GM12878 (cell line): ENCODE results near the gene SLC35A4. TPM values are rescaled to one million over a fixed set of nuclear protein-coding genes. Genes with fewer than 3 reads are reported as not detected.

Source experiments
- ATAC-seq: fragments of 200-7000 bp; cut with Tn5 transposase; 3 replicates; pipeline ENCODE4 v1.9.1; 2020; ENCODE audit warnings: mild to moderate bottlenecking, moderate library complexity
- BruUV-seq: library from RNA; stranded (reverse); fragments of 400-500 nt; replicated peaks from 2 replicates; lab custom pipeline; 2021; lab: Mats Ljungman, UMichigan
- CTCF ChIA-PET: fragments of 300-600 bp; sonication (Branson Sonifier 250); formaldehyde crosslinking; extraction: SDS; loops from one replicate; lab custom pipeline; 2021; ENCODE audit warnings: inconsistent platforms; lab: Yijun Ruan, JAX
- POLR2A ChIA-PET: fragments of 350-600 bp; formaldehyde crosslinking; extraction: SDS; loops from one replicate; lab custom pipeline; 2021; ENCODE audit warnings: inconsistent platforms; lab: Charles Lee
- RAD21 ChIA-PET: fragments of 300-600 bp; sonication (Branson Sonifier 250); formaldehyde crosslinking; loops from one replicate; lab custom pipeline; 2023; ENCODE audit warnings: antibody characterized with exemption; ENCODE audit not compliant: unreplicated experiment; lab: Charles Lee
- SMC1A ChIA-PET: fragments of 300-600 bp; sonication (Branson Sonifier 250); formaldehyde crosslinking; loops from one replicate; lab custom pipeline; 2023; ENCODE audit not compliant: unreplicated experiment, uncharacterized antibody; lab: Charles Lee
- DNase-seq: peaks from one replicate; pipeline ENCODE4 v3.0.0-alpha.2; 2011; ENCODE audit warnings: low read depth, low spot score
- FAIRE-seq: peaks from 3 replicates; lab custom pipeline; 2011; peaks lifted over from hg19 to GRCh38; lab: Jason Lieb, UNC
- H2AFZ ChIP-seq: 2 replicates; pipeline ENCODE4 v1.6.0; 2011; ENCODE audit warnings: low read depth, low read length, control low read depth; ENCODE audit not compliant: control insufficient read depth
- H3K27ac ChIP-seq: 2 replicates; pipeline ENCODE4 v1.5.1; 2011; ENCODE audit warnings: control low read depth; ENCODE audit not compliant: control insufficient read depth, insufficient read depth
- H3K27me3 ChIP-seq, 2 experiments: replicated peaks in 1 of 2; 2 replicates each; pipeline versions ENCODE4 v1.6.0 to v1.6.1; 2011; ENCODE audit warnings: low read length in 1 of 2; ENCODE audit not compliant: control insufficient read depth in 2 of 2, insufficient read depth in 2 of 2
- H3K36me3 ChIP-seq, 2 experiments: 2 replicates each; pipeline ENCODE4 v1.5.1; 2011; ENCODE audit warnings: low read length in 1 of 2; ENCODE audit not compliant: control insufficient read depth in 2 of 2, insufficient read depth in 2 of 2
- H3K4me1 ChIP-seq: 2 replicates; pipeline ENCODE4 v1.6.1; 2011; ENCODE audit warnings: mild to moderate bottlenecking, low read length, moderate library complexity, mixed read lengths; ENCODE audit not compliant: control insufficient read depth, insufficient read depth
- H3K4me2 ChIP-seq: 2 replicates; pipeline ENCODE4 v1.6.0; 2011; ENCODE audit warnings: control low read depth; ENCODE audit not compliant: control insufficient read depth, insufficient read depth
- H3K4me3 ChIP-seq: fragments of 200-600 bp; sonication (generic); 2 replicates; pipeline ENCODE4 v1.5.1; 2016
- H3K79me2 ChIP-seq: 2 replicates; pipeline ENCODE4 v1.6.0; 2011; ENCODE audit warnings: low read length; ENCODE audit not compliant: control insufficient read depth, insufficient read depth
- H3K9ac ChIP-seq: 2 replicates; pipeline ENCODE4 v1.8.0; 2011; ENCODE audit warnings: low read length, control low read depth, mixed read lengths; ENCODE audit not compliant: control insufficient read depth, insufficient read depth
- H3K9me3 ChIP-seq: replicated peaks from 3 replicates; pipeline ENCODE4 v1.5.1; 2011; ENCODE audit warnings: mild to moderate bottlenecking, low read length; ENCODE audit not compliant: control insufficient read depth, insufficient read depth
- H4K20me1 ChIP-seq: 2 replicates; pipeline ENCODE4 v1.6.0; 2011; ENCODE audit not compliant: control insufficient read depth, insufficient read depth
- ASH2L ChIP-seq: fragments of 300-600, 200-600 bp; sonication (generic); IDR thresholded peaks from 2 replicates; pipeline ENCODE4 v1.6.1; 2017; ENCODE audit warnings: low read depth, mild to moderate bottlenecking, borderline replicate concordance
- ATF7 ChIP-seq: fragments of 450-650 bp; IDR thresholded peaks from 2 replicates; pipeline ENCODE4 v1.6.1; 2016; ENCODE audit warnings: low read depth, mild to moderate bottlenecking
- CEBPB ChIP-seq, 2 experiments: fragments of 150-350 bp in 1 of 2; IDR thresholded peaks; 2 replicates each; pipeline ENCODE4 v1.6.1; 2012 to 2014; ENCODE audit warnings: low read depth in 2 of 2, low read length in 2 of 2, borderline replicate concordance in 1 of 2, inconsistent platforms in 1 of 2
- FOXM1 ChIP-seq: IDR thresholded peaks from 2 replicates; pipeline ENCODE4 v1.6.1; 2012; ENCODE audit warnings: low read depth, mild to moderate bottlenecking, inconsistent platforms, low read length, moderate library complexity
- HDAC6 ChIP-seq: fragments of 200-600 bp; sonication (generic); IDR thresholded peaks from one replicate; pipeline ENCODE4 v1.8.0; 2017; ENCODE audit warnings: antibody characterized with exemption; ENCODE audit not compliant: unreplicated experiment
- MXI1 ChIP-seq: fragments of 150-350 bp; IDR thresholded peaks from 2 replicates; pipeline ENCODE4 v1.6.1; 2011; ENCODE audit warnings: low read depth, mild to moderate bottlenecking, inconsistent platforms, low read length, improper control_type of control experiment
- NFIC ChIP-seq: IDR thresholded peaks from 2 replicates; pipeline ENCODE4 v1.6.1; 2012; ENCODE audit warnings: low read depth, mild to moderate bottlenecking, inconsistent platforms, low read length, moderate library complexity
- NR2F1 ChIP-seq: fragments of 450-650 bp; conservative IDR thresholded peaks from 2 replicates; pipeline ENCODE4 v1.6.1; 2017; ENCODE audit warnings: mild to moderate bottlenecking
- RELA ChIP-seq: fragments of 450-650 bp; IDR thresholded peaks from 2 replicates; pipeline ENCODE4 v1.8.0; 2014; ENCODE audit warnings: borderline replicate concordance; ENCODE audit not compliant: partially characterized antibody
- SUZ12 ChIP-seq: fragments of 200-600 bp; sonication (generic); IDR thresholded peaks from one replicate; pipeline ENCODE4 v1.6.1; 2018; ENCODE audit warnings: antibody characterized with exemption, mild to moderate bottlenecking; ENCODE audit not compliant: unreplicated experiment
- TARDBP ChIP-seq: IDR thresholded peaks from 2 replicates; pipeline ENCODE4 v1.6.1; 2016; ENCODE audit warnings: borderline replicate concordance
- WGBS: methylation state at CpG from one replicate; pipeline ENCODE4 v1.1.6; 2016; ENCODE audit warnings: low lambda C conversion rate; ENCODE audit not compliant: insufficient replicate concordance, insufficient coverage; ENCODE audit errors: missing lambda C conversion rate; 5-methylcytosine and 5-hydroxymethylcytosine counted together
- in situ Hi-C: fragments of 300-500 bp; cut with MboI; formaldehyde crosslinking; loops from 9 replicates; pipeline ENCODE4 v1.14.3; 2018; ENCODE audit warnings: mixed read lengths
- intact Hi-C: fragments of 100-400 bp; cut with micrococcal nuclease; formaldehyde crosslinking; loops from one replicate; pipeline ENCODE4 v1.14.2; 2022; ENCODE audit not compliant: unreplicated experiment
- polyA plus RNA-seq, 11 experiments: library from polyadenylated mRNA; depleted of rRNA in 4 of 11; unstranded in 6 of 11; stranded (reverse) in 5 of 11; fragments of >200 nt; fragmentation: Nextera tagmentation in 4 of 11; fragmentation: Illumina TruSeq in 1 of 11; extraction: Ambion mirVana in 4 of 11; extraction: Trizol in 1 of 11; gene quantifications; 1 replicate in 1 of 11; 2 replicates in 10 of 11; pipeline versions ENCODE4 v1.2.1 to v1.2.3, GENCODE V29; 2011 to 2016; ENCODE audit warnings: inconsistent platforms in 2 of 11, missing spikeins in 2 of 11, low read depth in 1 of 11
- total RNA-seq, 4 experiments: library from RNA; depleted of rRNA in 3 of 4; stranded (reverse); fragments of >200 nt in 3 of 4; fragmentation: Illumina TruSeq in 1 of 4; extraction: Trizol in 1 of 4; gene quantifications; 2 replicates each; pipeline versions ENCODE4 v1.2.1 to v1.2.3, GENCODE V29; 2013 to 2021
- TF ChIP-seq, protein P1 (sequence below): IDR thresholded peaks from 2 replicates; pipeline ENCODE4 v1.6.1; 2012; ENCODE audit warnings: improper control_type of control experiment, low read depth, low read length; ENCODE audit not compliant: insufficient replicate concordance
- TF ChIP-seq, protein P2 (sequence below), 3 experiments: IDR thresholded peaks in 2 of 3; conservative IDR thresholded peaks in 1 of 3; 2 replicates each; pipeline ENCODE4 v1.5.1; 2011; ENCODE audit warnings: low read depth in 3 of 3, low read length in 3 of 3, mild to moderate bottlenecking in 3 of 3, control low read depth in 2 of 3, moderate library complexity in 2 of 3, inconsistent platforms in 1 of 3, mixed read lengths in 1 of 3; ENCODE audit not compliant: control insufficient read depth in 2 of 3, insufficient read depth in 1 of 3; ENCODE audit errors: extremely low read depth in 1 of 3

SLC35A4 gene
- total and polyA plus RNA-seq, 10 of the 15 experiments (the other 5 are each of a cell fraction or from before 2014, with no cell fraction given) = 23.8 to 167 (median 114) TPM

DNA sequence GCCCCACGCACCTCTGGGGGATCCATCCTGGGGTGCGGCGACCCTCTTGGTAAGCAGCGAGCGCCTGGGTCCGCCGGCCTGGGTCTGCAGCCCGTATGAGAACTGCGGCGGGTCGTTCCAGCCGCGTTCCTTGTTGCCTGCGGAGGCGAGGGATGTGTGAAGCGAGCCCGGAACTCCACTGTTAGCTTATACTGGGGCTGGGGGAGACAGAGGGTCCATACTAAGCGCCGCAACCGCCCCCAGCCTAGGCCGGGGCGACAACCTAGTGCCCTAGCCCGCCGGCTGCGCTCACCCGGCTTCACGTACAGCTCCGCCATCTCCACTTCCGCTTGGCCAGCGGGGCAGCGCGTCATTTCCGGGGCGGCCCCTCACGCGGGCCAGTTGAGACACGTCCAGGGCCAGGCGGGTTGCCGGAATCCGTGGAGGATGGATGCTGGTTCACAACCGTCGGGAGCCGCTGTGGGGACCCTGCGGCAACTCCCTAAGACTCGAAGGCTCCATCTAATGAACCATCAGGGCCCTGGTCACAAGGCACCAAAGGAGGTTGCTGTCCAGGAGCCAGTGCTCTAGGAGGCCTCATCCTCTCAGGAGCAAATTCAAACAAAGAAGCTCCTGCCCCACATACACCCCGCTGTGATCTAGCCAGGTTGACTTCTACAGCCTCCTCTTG, 7.4 kb upstream of the SLC35A4 start, which contains the start of gene SRA1:
Gene SRA1, minus strand, starts transcription at position 338 of the 670 bp plus-strand sequence. Its CDS starts 21 bp downstream, at position 317.
- Histone ChIP-seq H3K4me3 (peak within 1 kb of the TSS; percentile 91), H3K36me3 (peaks cover 0 to 6% of the 10 kb centered on the region in 2 experiments; a peak in 2 of 4 replicates), H3K9ac (peak within 1 kb of the TSS; percentile 89), H3K27me3 (no peaks in the 10 kb centered on the region), H3K4me1 (peaks cover 22% of the 10 kb centered on the region), H2AFZ (peak within 1 kb of the TSS; percentile 79), H3K27ac (peak within 1 kb of the TSS; percentile 95), H3K4me2 (peak within 1 kb of the TSS; percentile 97), H3K79me2 (peaks cover 49% of the 10 kb centered on the region), H4K20me1 (no peaks in the 10 kb centered on the region), H3K9me3 (no peaks in the 10 kb centered on the region)
- ATAC-seq (peak; percentile 93), FAIRE-seq (no peak), DNase-seq (peak; percentile 60)
- in situ Hi-C loops = no loop called here
- ChIA-PET SMC1A (interaction anchor here (0.7 to 2.5 kb wide), 6 partner anchors 9 to 154 kb away, joined by 3 to 11 read pairs (median 6); partner anchors contain the start of gene EIF4EBP3), POLR2A (interaction anchor here (1.2 to 3.6 kb wide), 6 partner anchors 9 to 156 kb away, joined by 3 to 23 read pairs (median 10); partner anchors contain the start of genes ANKHD1, EIF4EBP3, IK and NDUFA2), RAD21 (interaction anchor here (0.6 to 1.3 kb wide), 5 partner anchors 9 to 156 kb away, joined by 3 to 7 read pairs (median 3); partner anchors contain the start of genes ANKHD1 and EIF4EBP3), CTCF (interaction anchor here (0.9 to 1.6 kb wide), 4 partner anchors 9 to 185 kb away, joined by 3 to 9 read pairs (median 4); partner anchors contain the start of gene EIF4EBP3)
- under 1% methylated on average over 44 of the region's 46 CpGs for WGBS
- intact Hi-C loops = loop anchor here (2.0 kb wide), 1 partner anchor 24 kb away; no protein-coding TSS in a partner anchor
- BruUV-seq = no TSS peak
- TF ChIP-seq, protein P1, sequence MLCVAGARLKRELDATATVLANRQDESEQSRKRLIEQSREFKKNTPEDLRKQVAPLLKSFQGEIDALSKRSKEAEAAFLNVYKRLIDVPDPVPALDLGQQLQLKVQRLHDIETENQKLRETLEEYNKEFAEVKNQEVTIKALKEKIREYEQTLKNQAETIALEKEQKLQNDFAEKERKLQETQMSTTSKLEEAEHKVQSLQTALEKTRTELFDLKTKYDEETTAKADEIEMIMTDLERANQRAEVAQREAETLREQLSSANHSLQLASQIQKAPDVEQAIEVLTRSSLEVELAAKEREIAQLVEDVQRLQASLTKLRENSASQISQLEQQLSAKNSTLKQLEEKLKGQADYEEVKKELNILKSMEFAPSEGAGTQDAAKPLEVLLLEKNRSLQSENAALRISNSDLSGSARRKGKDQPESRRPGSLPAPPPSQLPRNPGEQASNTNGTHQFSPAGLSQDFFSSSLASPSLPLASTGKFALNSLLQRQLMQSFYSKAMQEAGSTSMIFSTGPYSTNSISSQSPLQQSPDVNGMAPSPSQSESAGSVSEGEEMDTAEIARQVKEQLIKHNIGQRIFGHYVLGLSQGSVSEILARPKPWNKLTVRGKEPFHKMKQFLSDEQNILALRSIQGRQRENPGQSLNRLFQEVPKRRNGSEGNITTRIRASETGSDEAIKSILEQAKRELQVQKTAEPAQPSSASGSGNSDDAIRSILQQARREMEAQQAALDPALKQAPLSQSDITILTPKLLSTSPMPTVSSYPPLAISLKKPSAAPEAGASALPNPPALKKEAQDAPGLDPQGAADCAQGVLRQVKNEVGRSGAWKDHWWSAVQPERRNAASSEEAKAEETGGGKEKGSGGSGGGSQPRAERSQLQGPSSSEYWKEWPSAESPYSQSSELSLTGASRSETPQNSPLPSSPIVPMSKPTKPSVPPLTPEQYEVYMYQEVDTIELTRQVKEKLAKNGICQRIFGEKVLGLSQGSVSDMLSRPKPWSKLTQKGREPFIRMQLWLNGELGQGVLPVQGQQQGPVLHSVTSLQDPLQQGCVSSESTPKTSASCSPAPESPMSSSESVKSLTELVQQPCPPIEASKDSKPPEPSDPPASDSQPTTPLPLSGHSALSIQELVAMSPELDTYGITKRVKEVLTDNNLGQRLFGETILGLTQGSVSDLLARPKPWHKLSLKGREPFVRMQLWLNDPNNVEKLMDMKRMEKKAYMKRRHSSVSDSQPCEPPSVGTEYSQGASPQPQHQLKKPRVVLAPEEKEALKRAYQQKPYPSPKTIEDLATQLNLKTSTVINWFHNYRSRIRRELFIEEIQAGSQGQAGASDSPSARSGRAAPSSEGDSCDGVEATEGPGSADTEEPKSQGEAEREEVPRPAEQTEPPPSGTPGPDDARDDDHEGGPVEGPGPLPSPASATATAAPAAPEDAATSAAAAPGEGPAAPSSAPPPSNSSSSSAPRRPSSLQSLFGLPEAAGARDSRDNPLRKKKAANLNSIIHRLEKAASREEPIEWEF = no peak
- no peak for TF ChIP-seq SUZ12
- TF ChIP-seq MXI1 = peak; percentile 84; the same call in 1 of the 2 replicates
- TF ChIP-seq ATF7 = peak; percentile 42; the same call in 1 of the 2 replicates
- TF ChIP-seq, protein P2, sequence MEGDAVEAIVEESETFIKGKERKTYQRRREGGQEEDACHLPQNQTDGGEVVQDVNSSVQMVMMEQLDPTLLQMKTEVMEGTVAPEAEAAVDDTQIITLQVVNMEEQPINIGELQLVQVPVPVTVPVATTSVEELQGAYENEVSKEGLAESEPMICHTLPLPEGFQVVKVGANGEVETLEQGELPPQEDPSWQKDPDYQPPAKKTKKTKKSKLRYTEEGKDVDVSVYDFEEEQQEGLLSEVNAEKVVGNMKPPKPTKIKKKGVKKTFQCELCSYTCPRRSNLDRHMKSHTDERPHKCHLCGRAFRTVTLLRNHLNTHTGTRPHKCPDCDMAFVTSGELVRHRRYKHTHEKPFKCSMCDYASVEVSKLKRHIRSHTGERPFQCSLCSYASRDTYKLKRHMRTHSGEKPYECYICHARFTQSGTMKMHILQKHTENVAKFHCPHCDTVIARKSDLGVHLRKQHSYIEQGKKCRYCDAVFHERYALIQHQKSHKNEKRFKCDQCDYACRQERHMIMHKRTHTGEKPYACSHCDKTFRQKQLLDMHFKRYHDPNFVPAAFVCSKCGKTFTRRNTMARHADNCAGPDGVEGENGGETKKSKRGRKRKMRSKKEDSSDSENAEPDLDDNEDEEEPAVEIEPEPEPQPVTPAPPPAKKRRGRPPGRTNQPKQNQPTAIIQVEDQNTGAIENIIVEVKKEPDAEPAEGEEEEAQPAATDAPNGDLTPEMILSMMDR (IDR thresholded peaks at IDR 0.05 in 2 of 3, conservative IDR thresholded peaks at IDR 0.05 in 1 of 3; ENCODE audit: control insufficient read depth in 2 of 3, extremely low read depth in 1 of 3, insufficient read depth in 1 of 3, low read depth in 3 of 3, low read length in 3 of 3) = no peak
- no peak for TF ChIP-seq CEBPB (IDR thresholded peaks at IDR 0.05; ENCODE audit: borderline replicate concordance in 1 of 2, low read depth in 2 of 2, low read length in 2 of 2)
- TF ChIP-seq ASH2L = no peak
- no peak for TF ChIP-seq HDAC6
- TF ChIP-seq NFIC = no peak
- no peak for TF ChIP-seq TARDBP
- TF ChIP-seq RELA = peak; percentile 53
- no peak for TF ChIP-seq FOXM1
- TF ChIP-seq NR2F1 = peak; percentile 85
